ENCODE measurements around the gene ST3GAL3.

Gene ST3GAL3

DNA sequence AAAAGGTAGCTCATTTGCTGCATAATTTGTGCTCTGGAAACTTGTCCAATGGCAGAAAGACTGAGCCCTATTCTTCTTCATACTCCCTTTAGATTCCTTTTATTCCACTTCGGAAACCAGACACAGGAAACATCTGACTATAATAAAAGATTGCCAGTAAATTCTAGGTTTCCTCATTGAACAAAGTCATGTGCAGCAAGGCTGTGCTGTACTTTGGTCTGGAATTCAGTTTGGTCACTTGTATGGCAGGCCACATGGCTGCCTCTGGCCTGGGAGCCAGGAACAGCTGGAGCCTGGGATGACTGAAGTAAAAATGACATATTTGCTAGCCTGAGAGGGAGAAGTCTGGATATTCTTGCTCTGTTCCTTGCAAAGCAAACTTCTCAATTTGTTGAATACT is 79.6 kb downstream of the ST3GAL3 start:
- no peak for DNase-seq (ENCODE audit: low read depth)

GRCh38 chr1:43789604-43790550 is 82.5 kb downstream of the ST3GAL3 start:
- DNase-seq (ENCODE audit: low read depth) = no peak

GRCh38 chr1:43791243-43791642 is 83.9 kb downstream of the ST3GAL3 start:
- DNase-seq (ENCODE audit: low read depth) = no peak

GRCh38 chr1:43796111-43796581 is 88.8 kb downstream of the ST3GAL3 start:
- DNase-seq (ENCODE audit: low read depth) = no peak

- DNase-seq (ENCODE audit: low read depth) = no peak
Measured at GRCh38 chr1:43797891-43798290, 90.6 kb downstream of the ST3GAL3 start.

GRCh38 chr1:43799656-43800635 is 92.6 kb downstream of the ST3GAL3 start:
- DNase-seq (ENCODE audit: low read depth) = no peak

DNA sequence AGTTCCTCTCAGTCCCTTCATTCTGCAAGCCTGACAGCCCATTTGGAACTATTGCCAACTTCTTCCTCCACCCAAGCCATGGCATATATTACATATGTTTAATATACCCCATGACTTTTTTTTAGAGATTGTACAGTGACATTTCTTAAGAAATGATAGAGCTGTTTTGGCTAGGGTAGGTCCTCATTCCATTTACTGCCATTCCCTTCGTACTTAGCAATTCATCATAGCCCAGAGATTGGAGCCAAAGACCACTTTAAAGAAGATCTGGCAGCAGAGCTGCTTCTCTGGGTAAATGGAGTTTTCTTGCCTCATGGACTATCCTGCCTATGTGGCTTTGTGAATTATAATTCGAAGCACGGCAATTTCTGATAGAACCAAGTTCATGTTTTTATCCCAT is 93.4 kb downstream of the ST3GAL3 start:
- no peak for DNase-seq (ENCODE audit: low read depth)

DNA sequence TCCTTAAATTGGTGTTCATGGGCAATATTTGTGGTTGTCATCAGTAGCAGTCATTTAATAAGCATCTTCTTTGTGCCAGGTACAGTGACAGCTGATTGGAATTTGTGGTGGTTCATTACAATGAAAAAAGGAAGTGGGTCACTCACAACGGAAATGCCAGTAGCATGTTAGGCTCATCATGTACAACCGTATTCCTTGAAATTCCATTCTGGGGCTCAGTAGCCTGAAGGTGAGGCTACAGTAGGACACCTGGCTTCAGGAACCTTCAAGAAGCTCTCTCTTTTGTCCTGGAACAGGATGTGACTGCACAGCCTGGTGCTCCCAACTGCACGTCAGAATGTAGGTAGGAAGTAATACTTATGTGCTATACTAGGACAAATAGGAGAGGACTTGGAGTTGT is 93.9 kb downstream of the ST3GAL3 start:
- no peak for DNase-seq (ENCODE audit: low read depth)

- DNase-seq (ENCODE audit: low read depth) = no peak
Measured at GRCh38 chr1:43802356-43802980, 95.1 kb downstream of the ST3GAL3 start.

DNA sequence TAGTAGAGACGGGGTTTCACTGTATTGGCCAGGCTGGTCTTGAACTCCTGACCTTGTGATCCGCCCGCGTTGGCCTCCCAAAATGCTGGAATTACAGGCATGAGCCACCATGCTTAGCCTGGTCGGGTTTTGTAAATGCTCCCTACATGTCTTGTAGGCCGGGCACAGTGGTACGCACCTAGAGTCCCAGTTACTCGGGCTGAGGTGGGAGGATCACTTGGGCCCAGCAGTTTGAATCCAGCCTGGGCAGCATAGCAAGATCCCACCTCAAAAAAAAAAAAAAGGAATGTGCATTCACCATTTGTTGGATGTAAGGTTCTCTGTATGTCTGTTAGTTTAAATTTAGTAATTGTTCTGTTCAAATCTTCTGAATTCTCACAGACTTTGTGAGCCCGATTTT is 95.8 kb downstream of the ST3GAL3 start:
- no peak for DNase-seq (ENCODE audit: low read depth)

DNA sequence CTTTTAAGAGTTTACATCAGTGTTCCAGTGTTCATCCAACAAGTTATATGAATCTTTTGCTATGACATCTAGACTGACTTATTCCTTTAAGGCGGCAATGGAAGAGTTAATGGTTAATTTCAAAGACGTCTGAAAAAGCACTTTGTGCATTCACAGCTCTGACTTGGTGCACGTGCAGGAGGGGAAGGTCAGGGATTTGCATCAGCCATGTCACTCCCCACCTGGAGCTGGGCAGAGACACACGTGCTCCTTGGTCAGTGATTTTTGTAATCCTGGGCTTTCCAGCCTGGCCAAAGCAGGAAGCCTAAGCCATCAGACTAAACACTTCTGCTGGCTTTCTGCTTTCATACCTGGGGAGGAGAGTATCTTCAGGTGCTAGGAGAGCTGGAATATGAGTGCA is 96.3 kb downstream of the ST3GAL3 start:
- DNase-seq (ENCODE audit: low read depth) = no peak

GRCh38 chr1:43804569-43804968 is 97.2 kb downstream of the ST3GAL3 start:
- DNase-seq (ENCODE audit: low read depth) = no peak

DNA sequence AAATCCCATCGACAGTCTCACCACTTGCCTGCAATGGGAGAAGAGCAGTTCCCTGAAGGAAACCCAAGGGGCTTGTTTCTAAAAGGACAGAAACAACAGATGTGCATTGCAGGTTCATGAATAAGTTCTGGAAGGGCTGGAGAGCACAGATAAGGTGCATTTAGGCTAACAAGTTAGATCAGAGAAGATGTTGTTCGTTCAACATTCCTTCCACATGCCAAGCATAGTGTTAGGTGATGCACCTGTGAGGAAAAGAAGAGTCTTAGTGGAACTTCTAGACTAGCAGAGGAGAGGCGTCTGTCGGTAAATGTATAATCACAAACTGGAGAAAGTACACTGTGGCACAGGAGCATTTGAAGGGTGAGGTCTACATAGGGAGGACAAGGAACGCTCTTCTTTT is 98.0 kb downstream of the ST3GAL3 start:
- DNase-seq (ENCODE audit: low read depth) = no peak

DNA sequence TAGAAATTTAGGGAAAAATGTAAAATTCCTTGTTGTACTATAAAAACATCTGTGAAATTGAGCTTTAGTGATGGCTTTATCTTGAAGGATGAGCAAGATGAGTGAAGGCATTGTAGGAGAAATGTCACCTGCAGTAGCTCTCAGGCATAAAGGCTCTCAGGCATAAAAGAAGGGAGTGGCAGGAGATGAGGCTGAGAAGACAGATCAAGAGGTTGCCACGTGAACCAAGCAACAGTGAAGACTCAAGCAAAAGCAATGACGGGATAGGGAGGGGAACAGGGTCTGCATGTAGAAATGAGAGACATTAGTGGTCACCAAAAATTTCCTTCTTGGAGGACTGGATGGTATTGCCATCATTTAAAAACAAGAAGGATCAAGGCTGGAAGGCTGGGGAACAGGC is 98.8 kb downstream of the ST3GAL3 start:
- DNase-seq (ENCODE audit: low read depth) = no peak

GRCh38 chr1:43809097-43809673 is 101.8 kb downstream of the ST3GAL3 start:
- no peak for DNase-seq (ENCODE audit: low read depth)

- DNase-seq (ENCODE audit: low read depth) = no peak
Measured at GRCh38 chr1:43812579-43812978, 105.2 kb downstream of the ST3GAL3 start.

- DNase-seq (ENCODE audit: low read depth) = no peak
Measured at GRCh38 chr1:43814401-43814800, 107.1 kb downstream of the ST3GAL3 start.

GRCh38 chr1:43817304-43817939 is 110.1 kb downstream of the ST3GAL3 start:
- no peak for DNase-seq (ENCODE audit: low read depth)

GRCh38 chr1:43818691-43819090 is 111.4 kb downstream of the ST3GAL3 start:
- no peak for DNase-seq (ENCODE audit: low read depth)

GRCh38 chr1:43819357-43819756 is 112.0 kb downstream of the ST3GAL3 start:
- DNase-seq (ENCODE audit: low read depth) = no peak

- no peak for DNase-seq (ENCODE audit: low read depth)
Measured at GRCh38 chr1:43821471-43821870, 114.1 kb downstream of the ST3GAL3 start.

Measured in activated T-cell treated with anti-CD3 and anti-CD28 coated beads for 24 hours (primary cell).